GM12878 (cell line): ENCODE data around the gene OLFM2. TPM values are rescaled to one million over a fixed set of nuclear protein-coding genes. Genes with fewer than 3 reads are reported as not detected.

Source experiments
- ATAC-seq: fragments of 200-7000 bp; cut with Tn5 transposase; 3 replicates; pipeline ENCODE4 v1.9.1; 2020; ENCODE audit warnings: mild to moderate bottlenecking, moderate library complexity
- BruUV-seq: library from RNA; stranded (reverse); fragments of 400-500 nt; replicated peaks from 2 replicates; lab custom pipeline; 2021; lab: Mats Ljungman, UMichigan
- CTCF ChIA-PET: fragments of 300-600 bp; sonication (Branson Sonifier 250); formaldehyde crosslinking; extraction: SDS; loops from one replicate; lab custom pipeline; 2021; ENCODE audit warnings: inconsistent platforms; lab: Yijun Ruan, JAX
- POLR2A ChIA-PET: fragments of 350-600 bp; formaldehyde crosslinking; extraction: SDS; loops from one replicate; lab custom pipeline; 2021; ENCODE audit warnings: inconsistent platforms; lab: Charles Lee
- RAD21 ChIA-PET: fragments of 300-600 bp; sonication (Branson Sonifier 250); formaldehyde crosslinking; loops from one replicate; lab custom pipeline; 2023; ENCODE audit warnings: antibody characterized with exemption; ENCODE audit not compliant: unreplicated experiment; lab: Charles Lee
- SMC1A ChIA-PET: fragments of 300-600 bp; sonication (Branson Sonifier 250); formaldehyde crosslinking; loops from one replicate; lab custom pipeline; 2023; ENCODE audit not compliant: unreplicated experiment, uncharacterized antibody; lab: Charles Lee
- DNase-seq: peaks from one replicate; pipeline ENCODE4 v3.0.0-alpha.2; 2011; ENCODE audit warnings: low read depth, low spot score
- FAIRE-seq: peaks from 3 replicates; lab custom pipeline; 2011; peaks lifted over from hg19 to GRCh38; lab: Jason Lieb, UNC
- H2AFZ ChIP-seq: 2 replicates; pipeline ENCODE4 v1.6.0; 2011; ENCODE audit warnings: low read depth, low read length, control low read depth; ENCODE audit not compliant: control insufficient read depth
- H3K27ac ChIP-seq: 2 replicates; pipeline ENCODE4 v1.5.1; 2011; ENCODE audit warnings: control low read depth; ENCODE audit not compliant: control insufficient read depth, insufficient read depth
- H3K27me3 ChIP-seq, 2 experiments: replicated peaks in 1 of 2; 2 replicates each; pipeline versions ENCODE4 v1.6.0 to v1.6.1; 2011; ENCODE audit warnings: low read length in 1 of 2; ENCODE audit not compliant: control insufficient read depth in 2 of 2, insufficient read depth in 2 of 2
- H3K36me3 ChIP-seq, 2 experiments: 2 replicates each; pipeline ENCODE4 v1.5.1; 2011; ENCODE audit warnings: low read length in 1 of 2; ENCODE audit not compliant: control insufficient read depth in 2 of 2, insufficient read depth in 2 of 2
- H3K4me1 ChIP-seq: 2 replicates; pipeline ENCODE4 v1.6.1; 2011; ENCODE audit warnings: mild to moderate bottlenecking, low read length, moderate library complexity, mixed read lengths; ENCODE audit not compliant: control insufficient read depth, insufficient read depth
- H3K4me2 ChIP-seq: 2 replicates; pipeline ENCODE4 v1.6.0; 2011; ENCODE audit warnings: control low read depth; ENCODE audit not compliant: control insufficient read depth, insufficient read depth
- H3K4me3 ChIP-seq: fragments of 200-600 bp; sonication (generic); 2 replicates; pipeline ENCODE4 v1.5.1; 2016
- H3K79me2 ChIP-seq: 2 replicates; pipeline ENCODE4 v1.6.0; 2011; ENCODE audit warnings: low read length; ENCODE audit not compliant: control insufficient read depth, insufficient read depth
- H3K9ac ChIP-seq: 2 replicates; pipeline ENCODE4 v1.8.0; 2011; ENCODE audit warnings: low read length, control low read depth, mixed read lengths; ENCODE audit not compliant: control insufficient read depth, insufficient read depth
- H3K9me3 ChIP-seq: replicated peaks from 3 replicates; pipeline ENCODE4 v1.5.1; 2011; ENCODE audit warnings: mild to moderate bottlenecking, low read length; ENCODE audit not compliant: control insufficient read depth, insufficient read depth
- H4K20me1 ChIP-seq: 2 replicates; pipeline ENCODE4 v1.6.0; 2011; ENCODE audit not compliant: control insufficient read depth, insufficient read depth
- ASH2L ChIP-seq: fragments of 300-600, 200-600 bp; sonication (generic); IDR thresholded peaks from 2 replicates; pipeline ENCODE4 v1.6.1; 2017; ENCODE audit warnings: low read depth, mild to moderate bottlenecking, borderline replicate concordance
- BHLHE40 ChIP-seq, 2 experiments: fragments of 450-650 bp in 1 of 2; IDR thresholded peaks; 2 replicates each; pipeline ENCODE4 v1.6.1; 2011 to 2017; ENCODE audit warnings: low read depth in 2 of 2, borderline replicate concordance in 1 of 2, improper control_type of control experiment in 1 of 2, low read length in 1 of 2, mild to moderate bottlenecking in 1 of 2
- CUX1 ChIP-seq: IDR thresholded peaks from 2 replicates; pipeline ENCODE4 v1.6.1; 2012; ENCODE audit warnings: improper control_type of control experiment, low read depth, low read length; ENCODE audit not compliant: insufficient replicate concordance
- IKZF1 ChIP-seq: fragments of 450-650 bp; conservative IDR thresholded peaks from 2 replicates; pipeline ENCODE4 v1.6.1; 2017; ENCODE audit warnings: antibody characterized with exemption, mild to moderate bottlenecking
- IRF5 ChIP-seq: fragments of 450-650 bp; IDR thresholded peaks from 2 replicates; pipeline ENCODE4 v1.6.1; 2017; ENCODE audit warnings: borderline replicate concordance
- KDM1A ChIP-seq: fragments of 200-600 bp; sonication (generic); IDR thresholded peaks from 2 replicates; pipeline ENCODE4 v1.6.1; 2016; ENCODE audit warnings: borderline replicate concordance
- MLLT1 ChIP-seq: fragments of 450-650 bp; IDR thresholded peaks from 2 replicates; pipeline ENCODE4 v1.6.1; 2016; ENCODE audit warnings: mild to moderate bottlenecking
- NFIC ChIP-seq: IDR thresholded peaks from 2 replicates; pipeline ENCODE4 v1.6.1; 2012; ENCODE audit warnings: low read depth, mild to moderate bottlenecking, inconsistent platforms, low read length, moderate library complexity
- PAX8 ChIP-seq: fragments of 450-650 bp; IDR thresholded peaks from 2 replicates; pipeline ENCODE4 v1.6.1; 2017; ENCODE audit warnings: mild to moderate bottlenecking, moderate library complexity
- PBX3 ChIP-seq: IDR thresholded peaks from 2 replicates; pipeline ENCODE4 v1.6.1; 2011; ENCODE audit warnings: mild to moderate bottlenecking, low read depth, low read length, moderate library complexity; ENCODE audit not compliant: insufficient replicate concordance
- RUNX3 ChIP-seq: IDR thresholded peaks from 2 replicates; pipeline ENCODE4 v1.6.1; 2012; ENCODE audit warnings: low read length, inconsistent platforms
- SUZ12 ChIP-seq: fragments of 200-600 bp; sonication (generic); IDR thresholded peaks from one replicate; pipeline ENCODE4 v1.6.1; 2018; ENCODE audit warnings: antibody characterized with exemption, mild to moderate bottlenecking; ENCODE audit not compliant: unreplicated experiment
- TCF3 ChIP-seq: IDR thresholded peaks from 2 replicates; pipeline ENCODE4 v1.6.1; 2012; ENCODE audit warnings: low read depth, mild to moderate bottlenecking, low read length, borderline replicate concordance; ENCODE audit not compliant: insufficient read depth
- ZNF384 ChIP-seq: IDR thresholded peaks from 2 replicates; pipeline ENCODE4 v1.6.1; 2012; ENCODE audit warnings: low read depth, mild to moderate bottlenecking, low read length, improper control_type of control experiment, borderline replicate concordance
- WGBS: methylation state at CpG from one replicate; pipeline ENCODE4 v1.1.6; 2016; ENCODE audit warnings: low lambda C conversion rate; ENCODE audit not compliant: insufficient replicate concordance, insufficient coverage; ENCODE audit errors: missing lambda C conversion rate; 5-methylcytosine and 5-hydroxymethylcytosine counted together
- in situ Hi-C: fragments of 300-500 bp; cut with MboI; formaldehyde crosslinking; loops from 9 replicates; pipeline ENCODE4 v1.14.3; 2018; ENCODE audit warnings: mixed read lengths
- intact Hi-C: fragments of 100-400 bp; cut with micrococcal nuclease; formaldehyde crosslinking; loops from one replicate; pipeline ENCODE4 v1.14.2; 2022; ENCODE audit not compliant: unreplicated experiment
- polyA plus RNA-seq, 11 experiments: library from polyadenylated mRNA; depleted of rRNA in 4 of 11; unstranded in 6 of 11; stranded (reverse) in 5 of 11; fragments of >200 nt; fragmentation: Nextera tagmentation in 4 of 11; fragmentation: Illumina TruSeq in 1 of 11; extraction: Ambion mirVana in 4 of 11; extraction: Trizol in 1 of 11; gene quantifications; 1 replicate in 1 of 11; 2 replicates in 10 of 11; pipeline versions ENCODE4 v1.2.1 to v1.2.3, GENCODE V29; 2011 to 2016; ENCODE audit warnings: inconsistent platforms in 2 of 11, missing spikeins in 2 of 11, low read depth in 1 of 11
- total RNA-seq, 4 experiments: library from RNA; depleted of rRNA in 3 of 4; stranded (reverse); fragments of >200 nt in 3 of 4; fragmentation: Illumina TruSeq in 1 of 4; extraction: Trizol in 1 of 4; gene quantifications; 2 replicates each; pipeline versions ENCODE4 v1.2.1 to v1.2.3, GENCODE V29; 2013 to 2021

Gene OLFM2
- total and polyA plus RNA-seq, 10 of the 15 experiments (the other 5 are each of a cell fraction or from before 2014, with no cell fraction given), result 0.07 to 3.5 (median 0.27) TPM; not detected in 5

- Histone ChIP-seq H2AFZ (no peak overlapping the region), H3K9ac (no peak overlapping the region), H3K27ac (no peak overlapping the region), H3K36me3 (no peaks in the 10 kb centered on the region; a peak in 1 of 4 replicates), H3K4me3 (no peak overlapping the region), H3K4me2 (no peak overlapping the region), H3K79me2 (no peaks in the 10 kb centered on the region), H3K4me1 (peaks cover 12% of the 10 kb centered on the region), H3K27me3 (no peaks in the 10 kb centered on the region), H4K20me1 (no peaks in the 10 kb centered on the region), H3K9me3 (no peaks in the 10 kb centered on the region)
- no peak for DNase-seq
- RAD21 ChIA-PET, result no interaction called here
- CTCF ChIA-PET, result no interaction called here
- 97% methylated on average over 34 of the region's 38 CpGs for WGBS
- POLR2A ChIA-PET, result no interaction called here
- no peak for FAIRE-seq
- SMC1A ChIA-PET, result no interaction called here
- no peak for ATAC-seq
- in situ Hi-C loops (no loop called here), intact Hi-C loops (no loop called here)
- no TSS peak for BruUV-seq
- TF ChIP-seq IRF5 (no peak), KDM1A (no peak), SUZ12 (no peak), CUX1 (no peak), BHLHE40 (IDR thresholded peaks at IDR 0.05; ENCODE audit: borderline replicate concordance in 1 of 2, low read depth in 2 of 2, low read length in 1 of 2) (no peak), PBX3 (no peak), IKZF1 (no peak), NFIC (no peak), MLLT1 (no peak), RUNX3 (no peak), ASH2L (no peak), PAX8 (no peak), TCF3 (no peak), ZNF384 (no peak)
These were observed 82.0 kb downstream of the OLFM2 start for GRCh38 chr19:9854282-9854846.
